HepG2 (cell line): ENCODE results near the gene ATPAF2. TPM values are rescaled to one million over a fixed set of nuclear protein-coding genes. Genes with fewer than 3 reads are reported as not detected.

Experiments used
- ATAC-seq: fragments of 200-7000 bp; cut with Tn5 transposase; 3 replicates; pipeline ENCODE4 v1.9.1; 2020; ENCODE audit warnings: mild to moderate bottlenecking, moderate library complexity
- BruUV-seq: library from RNA; stranded (reverse); fragments of 400-500 nt; replicated peaks from 2 replicates; lab custom pipeline; 2021; lab: Mats Ljungman, UMichigan
- CTCF ChIA-PET: fragments of 300-600 bp; formaldehyde crosslinking; extraction: SDS; loops from one replicate; lab custom pipeline; 2021; ENCODE audit warnings: low total read pairs, inconsistent platforms, low intra/inter-chr PET ratio; lab: Yijun Ruan, JAX
- POLR2A ChIA-PET: fragments of 350-600 bp; sonication (Branson Sonifier 250); formaldehyde crosslinking; loops from one replicate; lab custom pipeline; 2020; ENCODE audit warnings: antibody characterized with exemption, inconsistent platforms; lab: Yijun Ruan, JAX
- DNase-seq: peaks from one replicate; pipeline ENCODE4 v3.0.0-alpha.2; 2015; ENCODE audit warnings: low spot score
- FAIRE-seq: peaks from 3 replicates; lab custom pipeline; 2011; peaks lifted over from hg19 to GRCh38; lab: Jason Lieb, UNC
- H2AFZ ChIP-seq: one replicate; pipeline ENCODE4 v1.6.1; 2011; ENCODE audit warnings: low read length, inconsistent platforms
- H3K27ac ChIP-seq: fragments of 300-600 bp; 3 replicates; pipeline ENCODE4 v1.8.0; 2011; ENCODE audit warnings: mixed run types, mild to moderate bottlenecking, mixed read lengths, low read length, inconsistent platforms; ENCODE audit not compliant: insufficient read depth; ENCODE audit errors: extremely low read length
- H3K27me3 ChIP-seq, 2 experiments: fragments of 200-600 bp in 1 of 2; 2 replicates in 1 of 2; 3 replicates in 1 of 2; pipeline versions ENCODE4 v1.6.0 to v1.8.0; 2011; ENCODE audit warnings: low read length in 2 of 2, mild to moderate bottlenecking in 2 of 2, moderate library complexity in 2 of 2, inconsistent platforms in 1 of 2; ENCODE audit not compliant: insufficient read depth in 2 of 2, control insufficient read depth in 1 of 2
- H3K36me3 ChIP-seq, 2 experiments: fragments of 200-600 bp in 1 of 2; replicated peaks in 1 of 2; 2 replicates in 1 of 2; 3 replicates in 1 of 2; pipeline versions ENCODE4 v1.5.1 to v1.8.0; 2011; ENCODE audit warnings: low read length in 2 of 2, inconsistent platforms in 1 of 2; ENCODE audit not compliant: insufficient read depth in 2 of 2, control insufficient read depth in 1 of 2
- H3K4me1 ChIP-seq: 2 replicates; pipeline ENCODE4 v1.5.1; 2012; ENCODE audit warnings: low read length, inconsistent platforms; ENCODE audit not compliant: insufficient read depth
- H3K4me2 ChIP-seq: 2 replicates; pipeline ENCODE4 v1.6.0; 2011; ENCODE audit warnings: low read depth, low read length, inconsistent platforms
- H3K4me3 ChIP-seq, 3 experiments: fragments of 200-600 bp in 1 of 3; sonication (generic), shearing (Covaris generic) in 1 of 3; replicated peaks in 1 of 3; 2 replicates each; pipeline ENCODE4 v1.5.1; 2011 to 2016; ENCODE audit warnings: low read length in 3 of 3, inconsistent platforms in 2 of 3, low read depth in 2 of 3, mild to moderate bottlenecking in 2 of 3, control low read depth in 1 of 3, mixed read lengths in 1 of 3; ENCODE audit not compliant: insufficient read depth in 1 of 3
- H3K79me2 ChIP-seq: one replicate; pipeline ENCODE4 v1.6.1; 2011; ENCODE audit warnings: low read length, inconsistent platforms; ENCODE audit not compliant: insufficient read depth
- H3K9ac ChIP-seq: 2 replicates; pipeline ENCODE4 v1.6.0; 2011; ENCODE audit warnings: mild to moderate bottlenecking, low read depth, low read length, inconsistent platforms; ENCODE audit not compliant: insufficient read depth
- H3K9me3 ChIP-seq: 2 replicates; pipeline ENCODE4 v1.5.1; 2012; ENCODE audit warnings: mild to moderate bottlenecking, low read length
- H4K20me1 ChIP-seq: 2 replicates; pipeline ENCODE4 v1.6.0; 2011; ENCODE audit warnings: inconsistent platforms, mild to moderate bottlenecking, low read length, moderate library complexity; ENCODE audit not compliant: insufficient read depth
- ATF1 ChIP-seq: IDR thresholded peaks from 2 replicates; pipeline ENCODE4 v1.6.1; 2016; ENCODE audit warnings: mild to moderate bottlenecking, control low read depth
- CEBPB ChIP-seq: IDR thresholded peaks from 2 replicates; pipeline ENCODE4 v1.6.1; 2011; ENCODE audit warnings: low read depth, low read length, improper control_type of control experiment, borderline replicate concordance
- HDAC2 ChIP-seq: sonication (generic); formaldehyde crosslinking; IDR thresholded peaks from 2 replicates; pipeline ENCODE4 v1.4.0; 2020; ENCODE audit warnings: missing genetic modification reagents
- NFATC3 ChIP-seq: sonication (generic); formaldehyde crosslinking; IDR thresholded peaks from 2 replicates; pipeline ENCODE4 v1.5.1; 2020; ENCODE audit warnings: mild to moderate bottlenecking, missing genetic modification reagents
- SMAD3 ChIP-seq: sonication (generic); formaldehyde crosslinking; IDR thresholded peaks from 2 replicates; pipeline ENCODE4 v1.4.0; 2020; ENCODE audit warnings: missing genetic modification reagents
- SNAI1 ChIP-seq: sonication (generic); formaldehyde crosslinking; IDR thresholded peaks from 2 replicates; pipeline ENCODE4 v1.5.0; 2020; ENCODE audit warnings: mild to moderate bottlenecking, missing genetic modification reagents, borderline replicate concordance
- SP2 ChIP-seq: sonication (generic); formaldehyde crosslinking; IDR thresholded peaks from 2 replicates; pipeline ENCODE4 v1.5.1; 2020; ENCODE audit warnings: mild to moderate bottlenecking, missing genetic modification reagents
- TMF1 ChIP-seq: sonication (generic); formaldehyde crosslinking; IDR thresholded peaks from 2 replicates; pipeline ENCODE4 v1.8.1; 2022; ENCODE audit warnings: low read depth, missing genetic modification reagents
- YEATS2 ChIP-seq: sonication (generic); formaldehyde crosslinking; IDR thresholded peaks from 2 replicates; pipeline ENCODE4 v1.4.0; 2020; ENCODE audit warnings: missing genetic modification reagents, borderline replicate concordance
- ZNF10 ChIP-seq: sonication (generic); formaldehyde crosslinking; IDR thresholded peaks from 2 replicates; pipeline ENCODE4 v1.4.0; 2020; ENCODE audit warnings: mild to moderate bottlenecking, low read depth, missing genetic modification reagents, borderline replicate concordance
- ZNF367 ChIP-seq: sonication (generic); formaldehyde crosslinking; IDR thresholded peaks from 2 replicates; pipeline ENCODE4 v1.4.0; 2020; ENCODE audit warnings: missing genetic modification reagents, borderline replicate concordance
- ZNF703 ChIP-seq: sonication (generic); formaldehyde crosslinking; IDR thresholded peaks from 2 replicates; pipeline ENCODE4 v1.5.1; 2020; ENCODE audit warnings: missing genetic modification reagents, mild to moderate bottlenecking, moderate library complexity, borderline replicate concordance
- WGBS: methylation state at CpG from one replicate; pipeline ENCODE4 v1.1.6; 2017; ENCODE audit warnings: low lambda C conversion rate; 5-methylcytosine and 5-hydroxymethylcytosine counted together
- in situ Hi-C: cut with HindIII; loops from 2 replicates; pipeline ENCODE4 v1.10.0; 2017; ENCODE audit warnings: low pct_unique_long_range_greater_than_20kb; ENCODE audit not compliant: extremely low pct_ligation_motif_present
- intact Hi-C: fragments of 100-400 bp; cut with micrococcal nuclease; formaldehyde crosslinking; loops from one replicate; pipeline ENCODE4 v1.10.0; 2022; ENCODE audit not compliant: unreplicated experiment
- polyA plus RNA-seq, 8 experiments: library from polyadenylated mRNA; depleted of rRNA in 3 of 8; stranded (reverse) in 7 of 8; unstranded in 1 of 8; fragments of >200 nt; fragmentation: Illumina TruSeq in 4 of 8; extraction: Trizol in 4 of 8; gene quantifications; 2 replicates each; pipeline versions ENCODE4 v1.2.1 to v1.2.3, GENCODE V29; 2011 to 2016; ENCODE audit warnings: low read depth in 4 of 8, missing spikeins in 1 of 8, mixed read lengths in 1 of 8; ENCODE audit not compliant: insufficient read depth in 1 of 8
- total RNA-seq, 5 experiments: library from RNA; depleted of rRNA; stranded (reverse); fragments of >200 nt; fragmentation: Illumina TruSeq; extraction: Trizol; gene quantifications; 2 replicates each; pipeline ENCODE4 v1.2.3, GENCODE V29; 2016; ENCODE audit warnings: low read depth in 1 of 5
- TF ChIP-seq, protein P1 (sequence below): sonication (generic); formaldehyde crosslinking; IDR thresholded peaks from 2 replicates; pipeline ENCODE4 v1.5.1; 2020; ENCODE audit warnings: missing genetic modification reagents, mild to moderate bottlenecking, borderline replicate concordance
- TF ChIP-seq, protein P2 (sequence below): sonication (generic); formaldehyde crosslinking; IDR thresholded peaks from 2 replicates; pipeline ENCODE4 v1.9.0; 2021; ENCODE audit warnings: missing genetic modification reagents, borderline replicate concordance

ATPAF2 gene
- total and polyA plus RNA-seq, 2 of the 13 experiments (the other 11 are each of a cell fraction or from before 2014, with no cell fraction given) = 15.0 to 16.5 TPM

DNA sequence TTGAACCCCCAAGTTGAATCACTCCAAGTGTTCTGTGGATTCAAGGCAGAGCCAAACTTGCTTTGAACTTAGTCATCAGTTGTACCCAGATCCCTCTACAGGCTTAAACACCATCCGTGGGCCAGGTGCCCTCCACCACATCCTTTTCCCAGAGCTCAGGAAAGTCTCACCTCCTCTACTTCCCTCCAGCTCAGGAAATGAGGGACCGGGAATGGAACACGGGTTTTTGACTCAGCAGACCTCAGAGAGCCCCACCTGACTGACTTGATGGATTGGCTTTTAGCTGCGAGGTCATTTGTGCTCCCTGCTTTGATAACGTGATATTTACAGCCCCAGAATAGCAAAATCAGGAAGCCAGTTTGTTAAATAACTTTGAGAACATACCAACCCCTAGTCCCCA is 20.3 kb upstream of the ATPAF2 start:
- Histone ChIP-seq H3K4me3 (no peak overlapping the region), H3K4me2 (no peak overlapping the region), H3K27me3 (no peaks in the 10 kb centered on the region), H2AFZ (no peak overlapping the region), H3K4me1 (no peaks in the 10 kb centered on the region)
- intact Hi-C loops = no loop called here
- in situ Hi-C loops = no loop called here
- ATAC-seq = no peak
- no TSS peak for BruUV-seq
- POLR2A ChIA-PET = no interaction called here
- no peak for TF ChIP-seq ATF1 (CRISPR knock-in tag)
- no peak for TF ChIP-seq TMF1
- TF ChIP-seq SMAD3 (CRISPR knock-in tag) = no peak
- TF ChIP-seq, all 625 proteins: peak for 0
- Histone ChIP-seq H3K36me3 (peaks cover 20 to 53% of the 10 kb centered on the region in 2 experiments; a peak in 4 of 5 replicates), H3K27ac (no peak overlapping the region), H3K9ac (no peak overlapping the region), H3K9me3 (no peaks in the 10 kb centered on the region), H3K79me2 (no peaks in the 10 kb centered on the region), H4K20me1 (no peaks in the 10 kb centered on the region)
- DNase-seq = no peak
- no peak for FAIRE-seq
- WGBS = 95% methylated on average over 5 of the region's 5 CpGs
- CTCF ChIA-PET = no interaction called here

DNA sequence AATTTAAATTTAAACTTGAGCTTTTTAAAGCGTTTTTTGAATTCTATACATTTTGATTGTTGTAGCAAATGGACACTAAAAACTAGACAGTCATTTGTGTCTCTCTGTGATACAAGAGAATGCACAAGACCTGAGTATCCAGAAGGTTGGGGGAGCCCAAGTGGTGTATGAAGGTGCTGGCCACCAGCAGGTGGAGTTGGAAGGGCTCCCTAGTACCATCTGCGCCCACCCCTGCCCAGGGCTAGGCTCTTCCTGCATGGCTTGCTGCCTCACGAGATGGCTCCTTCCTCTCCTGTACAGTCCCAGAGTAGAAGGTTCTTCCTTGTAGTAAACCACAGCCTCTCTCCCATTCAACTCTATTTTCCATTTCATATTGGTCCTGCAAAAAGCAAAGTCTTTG is 17.2 kb upstream of the ATPAF2 start:
- intact Hi-C loops (no loop called here), in situ Hi-C loops (no loop called here)
- no peak overlapping the region for H3K4me3 ChIP-seq
- H3K9ac ChIP-seq = no peak overlapping the region
- CTCF ChIA-PET = no interaction called here
- H3K4me1 ChIP-seq = no peaks in the 10 kb centered on the region
- POLR2A ChIA-PET = no interaction called here
- FAIRE-seq = no peak
- no peaks in the 10 kb centered on the region for H3K9me3 ChIP-seq
- DNase-seq = no peak
- H3K36me3 ChIP-seq = peaks cover 11 to 49% of the 10 kb centered on the region in 2 experiments; a peak in 4 of 5 replicates
- no peaks in the 10 kb centered on the region for H3K27me3 ChIP-seq
- ATAC-seq = no peak
- BruUV-seq = no TSS peak
- H3K4me2 ChIP-seq = no peak overlapping the region
- no peak overlapping the region for H2AFZ ChIP-seq
- no peak overlapping the region for H3K27ac ChIP-seq
- no peaks in the 10 kb centered on the region for H4K20me1 ChIP-seq
- H3K79me2 ChIP-seq = no peaks in the 10 kb centered on the region
- 88% methylated on average over 3 of the region's 3 CpGs for WGBS
- TF ChIP-seq ZNF367 (CRISPR knock-in tag) (no peak), HDAC2 (CRISPR knock-in tag) (no peak), YEATS2 (no peak), SP2 (CRISPR knock-in tag) (no peak), ZNF703 (no peak), NFATC3 (CRISPR knock-in tag) (no peak), CEBPB (no peak), ZNF10 (CRISPR knock-in tag) (no peak), SNAI1 (CRISPR knock-in tag) (no peak)
- TF ChIP-seq, protein P1, sequence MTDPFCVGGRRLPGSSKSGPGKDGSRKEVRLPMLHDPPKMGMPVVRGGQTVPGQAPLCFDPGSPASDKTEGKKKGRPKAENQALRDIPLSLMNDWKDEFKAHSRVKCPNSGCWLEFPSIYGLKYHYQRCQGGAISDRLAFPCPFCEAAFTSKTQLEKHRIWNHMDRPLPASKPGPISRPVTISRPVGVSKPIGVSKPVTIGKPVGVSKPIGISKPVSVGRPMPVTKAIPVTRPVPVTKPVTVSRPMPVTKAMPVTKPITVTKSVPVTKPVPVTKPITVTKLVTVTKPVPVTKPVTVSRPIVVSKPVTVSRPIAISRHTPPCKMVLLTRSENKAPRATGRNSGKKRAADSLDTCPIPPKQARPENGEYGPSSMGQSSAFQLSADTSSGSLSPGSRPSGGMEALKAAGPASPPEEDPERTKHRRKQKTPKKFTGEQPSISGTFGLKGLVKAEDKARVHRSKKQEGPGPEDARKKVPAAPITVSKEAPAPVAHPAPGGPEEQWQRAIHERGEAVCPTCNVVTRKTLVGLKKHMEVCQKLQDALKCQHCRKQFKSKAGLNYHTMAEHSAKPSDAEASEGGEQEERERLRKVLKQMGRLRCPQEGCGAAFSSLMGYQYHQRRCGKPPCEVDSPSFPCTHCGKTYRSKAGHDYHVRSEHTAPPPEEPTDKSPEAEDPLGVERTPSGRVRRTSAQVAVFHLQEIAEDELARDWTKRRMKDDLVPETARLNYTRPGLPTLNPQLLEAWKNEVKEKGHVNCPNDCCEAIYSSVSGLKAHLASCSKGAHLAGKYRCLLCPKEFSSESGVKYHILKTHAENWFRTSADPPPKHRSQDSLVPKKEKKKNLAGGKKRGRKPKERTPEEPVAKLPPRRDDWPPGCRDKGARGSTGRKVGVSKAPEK = no peak
- TF ChIP-seq, protein P2, sequence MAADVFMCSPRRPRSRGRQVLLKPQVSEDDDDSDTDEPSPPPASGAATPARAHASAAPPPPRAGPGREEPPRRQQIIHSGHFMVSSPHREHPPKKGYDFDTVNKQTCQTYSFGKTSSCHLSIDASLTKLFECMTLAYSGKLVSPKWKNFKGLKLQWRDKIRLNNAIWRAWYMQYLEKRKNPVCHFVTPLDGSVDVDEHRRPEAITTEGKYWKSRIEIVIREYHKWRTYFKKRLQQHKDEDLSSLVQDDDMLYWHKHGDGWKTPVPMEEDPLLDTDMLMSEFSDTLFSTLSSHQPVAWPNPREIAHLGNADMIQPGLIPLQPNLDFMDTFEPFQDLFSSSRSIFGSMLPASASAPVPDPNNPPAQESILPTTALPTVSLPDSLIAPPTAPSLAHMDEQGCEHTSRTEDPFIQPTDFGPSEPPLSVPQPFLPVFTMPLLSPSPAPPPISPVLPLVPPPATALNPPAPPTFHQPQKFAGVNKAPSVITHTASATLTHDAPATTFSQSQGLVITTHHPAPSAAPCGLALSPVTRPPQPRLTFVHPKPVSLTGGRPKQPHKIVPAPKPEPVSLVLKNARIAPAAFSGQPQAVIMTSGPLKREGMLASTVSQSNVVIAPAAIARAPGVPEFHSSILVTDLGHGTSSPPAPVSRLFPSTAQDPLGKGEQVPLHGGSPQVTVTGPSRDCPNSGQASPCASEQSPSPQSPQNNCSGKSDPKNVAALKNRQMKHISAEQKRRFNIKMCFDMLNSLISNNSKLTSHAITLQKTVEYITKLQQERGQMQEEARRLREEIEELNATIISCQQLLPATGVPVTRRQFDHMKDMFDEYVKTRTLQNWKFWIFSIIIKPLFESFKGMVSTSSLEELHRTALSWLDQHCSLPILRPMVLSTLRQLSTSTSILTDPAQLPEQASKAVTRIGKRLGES = no peak
